H1 (cell line): ENCODE measurements around the gene FGF14. TPM values are rescaled to one million over a fixed set of nuclear protein-coding genes. Genes with fewer than 3 reads are reported as not detected.

Experiments used
- NRF1 ChIP-seq: IDR thresholded peaks from 2 replicates; pipeline ENCODE4 v1.6.1; 2011; ENCODE audit warnings: mild to moderate bottlenecking, low read depth, low read length, improper control_type of control experiment
- YY1 ChIP-seq: IDR thresholded peaks from 2 replicates; pipeline ENCODE4 v1.6.1; 2011; ENCODE audit warnings: low read depth, mild to moderate bottlenecking, low read length
- polyA plus RNA-seq, 7 experiments: library from polyadenylated mRNA; depleted of rRNA in 3 of 7; stranded (reverse) in 5 of 7; unstranded in 2 of 7; fragments of >200 nt in 5 of 7; fragments of 200-250 nt in 2 of 7; gene quantifications; 1 replicate in 5 of 7; 2 replicates in 1 of 7; 4 replicates in 1 of 7; pipeline versions ENCODE4 v1.2.1 to v1.2.3, GENCODE V29; 2011 to 2013; ENCODE audit warnings: missing spikeins in 2 of 7, mixed read lengths in 2 of 7
- total RNA-seq: library from RNA; stranded (reverse); fragmentation: NEBNext Ultra II Directional; extraction: Animal tissue kit (Norgen Biotek cat#: 25700); gene quantifications from 2 replicates; pipeline ENCODE4 v1.2.1, GENCODE V29; 2021

FGF14 gene
- total and polyA plus RNA-seq, 2 of the 8 experiments (the other 6 are each of a cell fraction or from before 2014, with no cell fraction given), result 0.05 to 0.58 TPM

- TF ChIP-seq NRF1 (no peak), YY1 (no peak)
Measured at GRCh38 chr13:102038787-102039186, 363.1 kb downstream of the FGF14 start (continued).
